SU-DHL-6 (cell line): ENCODE measurements around the gene TSHZ2.

Experiments
- CTCF ChIP-seq: fragments of 200-600 bp; sonication (generic); IDR thresholded peaks from one replicate; pipeline ENCODE4 v1.5.1; 2017; ENCODE audit warnings: antibody characterized with exemption, mild to moderate bottlenecking, low read length, moderate library complexity; ENCODE audit not compliant: insufficient read depth, poor library complexity, severe bottlenecking
- EZH2phosphoT487 ChIP-seq: fragments of 200-600 bp; sonication (generic), shearing (Covaris generic); conservative IDR thresholded peaks from 2 replicates; pipeline ENCODE4 v1.6.1; 2018; ENCODE audit warnings: mild to moderate bottlenecking, antibody characterized with exemption, low read length, moderate library complexity, mixed read lengths

- TF ChIP-seq CTCF (no peak), EZH2phosphoT487 (no peak)
These were observed 520.1 kb downstream of the TSHZ2 start for GRCh38 chr20:53492212-53492611.
